ENCODE data around the gene MAP2K3. TPM values are rescaled to one million over a fixed set of nuclear protein-coding genes. Genes with fewer than 3 reads are reported as not detected.
"Not testable (repeated sequence)": the region's sequence is repeated elsewhere in the genome, so short reads cannot be mapped to it uniquely, and the experiment has no call there.

MAP2K3 gene
- total and polyA plus RNA-seq, 2 of the 8 experiments (the other 6 are each of a cell fraction or from before 2014, with no cell fraction given): 16.9 to 33.5 TPM

DNA sequence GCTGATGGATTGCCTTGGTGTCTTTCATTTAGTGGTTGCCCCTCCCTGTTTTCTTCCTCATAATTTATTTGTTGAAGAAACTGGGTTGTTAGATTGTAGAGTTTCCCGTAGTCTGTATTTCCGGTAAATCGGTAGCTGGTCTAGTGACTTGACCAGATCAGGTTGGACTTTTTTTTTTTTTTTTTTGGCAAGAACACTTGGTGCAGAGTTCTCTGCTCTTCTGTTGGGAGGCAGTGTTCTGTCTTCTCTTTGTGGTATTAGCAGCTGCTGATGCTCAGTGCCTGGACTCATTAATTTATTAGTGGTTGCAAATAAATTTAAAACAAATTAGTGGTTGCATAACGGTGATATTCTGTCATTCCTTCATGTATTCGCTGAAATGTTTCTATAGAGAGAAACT, 40.2 kb downstream of the MAP2K3 start:
- H3K18ac ChIP-seq (ENCODE audit: extremely low read depth, low read length); H3K4me3 ChIP-seq (ENCODE audit: extremely low read depth in 1 of 4, insufficient read depth in 2 of 4, low read depth in 3 of 4, low read length in 4 of 4); H3K23ac ChIP-seq (ENCODE audit: insufficient read length); H3K4me1 ChIP-seq (replicated peaks in 1 of 4; ENCODE audit: control insufficient read depth in 3 of 4, insufficient read depth in 4 of 4, low read length in 3 of 4); H4K20me1 ChIP-seq (replicated peaks in 1 of 2; ENCODE audit: control insufficient read depth in 1 of 2, insufficient read depth in 2 of 2, low read length in 2 of 2); FAIRE-seq; H4K5ac ChIP-seq (ENCODE audit: insufficient read length, low read depth, low read length); H2BK5ac ChIP-seq (ENCODE audit: low read depth, low read length); H2BK20ac ChIP-seq (ENCODE audit: low read length); CTCF ChIA-PET (ENCODE audit: partially characterized antibody); H2AFZ ChIP-seq (ENCODE audit: low read length); H3K9me3 ChIP-seq (ENCODE audit: insufficient read depth in 2 of 2, low read depth in 1 of 2, low read length in 1 of 2); POLR2A ChIA-PET (ENCODE audit: partially characterized antibody); H3K56ac ChIP-seq (replicated peaks; ENCODE audit: insufficient read length, low read depth, low read length); H3K79me2 ChIP-seq (ENCODE audit: control insufficient read depth in 1 of 2, insufficient read depth in 2 of 2, low read length in 2 of 2); H4K91ac ChIP-seq (replicated peaks; ENCODE audit: insufficient read length, low read length); H2BK12ac ChIP-seq (ENCODE audit: low read depth, low read length); H3K27ac ChIP-seq (ENCODE audit: low read depth, low read length); H3K9ac ChIP-seq (replicated peaks in 1 of 4; ENCODE audit: extremely low read depth in 1 of 4, low read depth in 3 of 4, low read length in 3 of 4); H3K4me2 ChIP-seq (ENCODE audit: insufficient read depth in 1 of 2, low read depth in 2 of 2, low read length in 2 of 2); H2BK15ac ChIP-seq (ENCODE audit: low read length); H3K14ac ChIP-seq (ENCODE audit: insufficient read length); H3K36me3 ChIP-seq (ENCODE audit: control insufficient read depth in 2 of 4, insufficient read depth in 4 of 4, low read length in 3 of 4); H3K27me3 ChIP-seq (replicated peaks in 1 of 4; ENCODE audit: control insufficient read depth in 3 of 4, extremely low read depth in 1 of 4, insufficient read depth in 3 of 4, low read length in 3 of 4); H2AK5ac ChIP-seq (ENCODE audit: low read depth, low read length); H2BK120ac ChIP-seq (replicated peaks; ENCODE audit: low read depth, low read length); H4K8ac ChIP-seq (ENCODE audit: extremely low read depth, insufficient read depth, low read length); DNase-seq (ENCODE audit: low read depth in 1 of 2, low spot score in 2 of 2); H3K4ac ChIP-seq (replicated peaks; ENCODE audit: insufficient read length, low read depth, low read length); H3K79me1 ChIP-seq (ENCODE audit: low read depth, low read length); H3K23me2 ChIP-seq (ENCODE audit: low read depth, low read length): not testable (repeated sequence)
- WGBS, 2 experiments (ENCODE audit: extremely low coverage in 1 of 2, insufficient coverage in 1 of 2, insufficient read length in 1 of 2, insufficient replicate concordance in 2 of 2, low coverage in 1 of 2, low lambda C conversion rate in 2 of 2, missing lambda C conversion rate in 1 of 2): 86% methylated on average over 5 of the region's 5 CpGs; no CpG with 5 or more reads in 1 of the 2 experiments

DNA sequence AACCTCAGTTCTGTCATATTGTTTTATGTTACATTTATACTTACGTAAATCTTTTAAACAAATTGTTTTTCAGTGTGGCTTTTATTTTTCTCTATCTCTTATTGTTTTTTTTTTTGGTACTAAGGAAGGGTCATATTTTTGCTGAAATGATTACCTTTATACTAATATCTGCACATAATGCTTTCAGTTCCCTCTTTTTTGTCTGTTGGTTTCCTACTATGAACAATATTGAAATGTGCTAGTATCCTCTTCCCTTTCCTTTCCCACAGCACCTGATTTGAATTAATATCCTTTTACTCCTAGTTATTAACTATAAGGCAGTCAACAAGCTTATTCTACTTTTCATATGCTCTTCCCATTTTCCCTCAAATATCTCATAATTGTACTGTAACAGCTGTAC, 43.4 kb downstream of the MAP2K3 start:
- POLR2A ChIA-PET (ENCODE audit: partially characterized antibody); H3K56ac ChIP-seq (replicated peaks; ENCODE audit: insufficient read length, low read depth, low read length): not testable (repeated sequence)

More for the DNA sequence above, 43.4 kb downstream of the MAP2K3 start:
- H3K36me3 ChIP-seq (ENCODE audit: control insufficient read depth in 2 of 4, insufficient read depth in 4 of 4, low read length in 3 of 4); H3K23me2 ChIP-seq (ENCODE audit: low read depth, low read length); FAIRE-seq; H3K79me2 ChIP-seq (ENCODE audit: control insufficient read depth in 1 of 2, insufficient read depth in 2 of 2, low read length in 2 of 2); H3K9ac ChIP-seq (replicated peaks in 1 of 4; ENCODE audit: extremely low read depth in 1 of 4, low read depth in 3 of 4, low read length in 3 of 4); H4K5ac ChIP-seq (ENCODE audit: insufficient read length, low read depth, low read length); H4K20me1 ChIP-seq (replicated peaks in 1 of 2; ENCODE audit: control insufficient read depth in 1 of 2, insufficient read depth in 2 of 2, low read length in 2 of 2); H3K27me3 ChIP-seq (replicated peaks in 1 of 4; ENCODE audit: control insufficient read depth in 3 of 4, extremely low read depth in 1 of 4, insufficient read depth in 3 of 4, low read length in 3 of 4); H3K9me3 ChIP-seq (ENCODE audit: insufficient read depth in 2 of 2, low read depth in 1 of 2, low read length in 1 of 2); H2BK15ac ChIP-seq (ENCODE audit: low read length); H4K91ac ChIP-seq (replicated peaks; ENCODE audit: insufficient read length, low read length); H2BK120ac ChIP-seq (replicated peaks; ENCODE audit: low read depth, low read length); H2BK12ac ChIP-seq (ENCODE audit: low read depth, low read length); H2BK20ac ChIP-seq (ENCODE audit: low read length); DNase-seq (ENCODE audit: low read depth in 1 of 2, low spot score in 2 of 2); H3K27ac ChIP-seq (ENCODE audit: low read depth, low read length); H3K18ac ChIP-seq (ENCODE audit: extremely low read depth, low read length); H2AK5ac ChIP-seq (ENCODE audit: low read depth, low read length); H2AFZ ChIP-seq (ENCODE audit: low read length); CTCF ChIA-PET (ENCODE audit: partially characterized antibody); H4K8ac ChIP-seq (ENCODE audit: extremely low read depth, insufficient read depth, low read length); H3K4ac ChIP-seq (replicated peaks; ENCODE audit: insufficient read length, low read depth, low read length); H3K4me1 ChIP-seq (replicated peaks in 1 of 4; ENCODE audit: control insufficient read depth in 3 of 4, insufficient read depth in 4 of 4, low read length in 3 of 4); H3K4me2 ChIP-seq (ENCODE audit: insufficient read depth in 1 of 2, low read depth in 2 of 2, low read length in 2 of 2); H3K14ac ChIP-seq (ENCODE audit: insufficient read length); H3K23ac ChIP-seq (ENCODE audit: insufficient read length); H3K4me3 ChIP-seq (ENCODE audit: extremely low read depth in 1 of 4, insufficient read depth in 2 of 4, low read depth in 3 of 4, low read length in 4 of 4); H2BK5ac ChIP-seq (ENCODE audit: low read depth, low read length); H3K79me1 ChIP-seq (ENCODE audit: low read depth, low read length): not testable (repeated sequence)
- WGBS, 2 experiments (ENCODE audit: extremely low coverage in 1 of 2, insufficient coverage in 1 of 2, insufficient read length in 1 of 2, insufficient replicate concordance in 2 of 2, low coverage in 1 of 2, low lambda C conversion rate in 2 of 2, missing lambda C conversion rate in 1 of 2): 78% methylated on average over 1 of the region's 1 CpG; no CpG with 5 or more reads in 1 of the 2 experiments
